Psoas muscle (tissue), 8 donors: ENCODE measurements around the gene SPAG17. TPM values are rescaled to one million over a fixed set of nuclear protein-coding genes. Genes with fewer than 3 reads are reported as not detected.

Experiments
- ATAC-seq, 4 donors: fragments of 200-7000 bp; cut with Tn5 transposase; one replicate each; pipeline ENCODE4 v1.9.1; 2020; ENCODE audit warnings: moderate library complexity in 3 of 4, mild to moderate bottlenecking in 2 of 4
- DNase-seq, 2 donors: peaks; one replicate each; pipeline ENCODE4 v3.0.0-alpha.2; 2020
- H3K27ac ChIP-seq: fragments of 200-600 bp; one replicate; pipeline ENCODE4 v1.8.0; 2022
- H3K27me3 ChIP-seq, 3 donors: fragments of 200-600 bp in 1 of 3; one replicate each; pipeline versions ENCODE4 v1.6.1 to v1.8.0; 2013 to 2022; ENCODE audit warnings: low read length in 2 of 3, mild to moderate bottlenecking in 2 of 3, moderate library complexity in 1 of 3; ENCODE audit not compliant: insufficient read depth in 3 of 3
- H3K36me3 ChIP-seq, 2 donors: fragments of 200-600 bp in 1 of 2; one replicate each; pipeline versions ENCODE4 v1.6.1 to v1.8.0; 2013 to 2022; ENCODE audit warnings: low read depth in 1 of 2, mild to moderate bottlenecking in 1 of 2, moderate library complexity in 1 of 2; ENCODE audit not compliant: insufficient read depth in 1 of 2
- H3K4me1 ChIP-seq: fragments of 200-600 bp; one replicate; pipeline ENCODE4 v1.8.0; 2022
- H3K4me3 ChIP-seq: fragments of 200-600 bp; one replicate; pipeline ENCODE4 v1.8.0; 2022; ENCODE audit warnings: mild to moderate bottlenecking
- H3K9me3 ChIP-seq: fragments of 200-600 bp; one replicate; pipeline ENCODE4 v1.8.0; 2022
- WGBS, 3 donors: extraction: QIAGEN DNeasy Blood & Tissue Kit; methylation state at CpG; one replicate each; pipeline versions ENCODE4 v1.1.6 to v1.1.7; 2013; 5-methylcytosine and 5-hydroxymethylcytosine counted together
- intact Hi-C, 2 donors: fragments of 100-400 bp; cut with DNase I; formaldehyde crosslinking; loops; one replicate each; pipeline versions ENCODE4 v1.11.0 to v1.14.2; 2022
- polyA plus RNA-seq, 3 donors: library from polyadenylated mRNA; stranded (reverse); fragments of 200-250 nt; gene quantifications; one replicate each; pipeline ENCODE4 v1.2.3, GENCODE V29; 2013
- total RNA-seq, 4 donors: library from RNA; stranded (reverse); fragmentation: NEBNext Ultra II Directional in 2 of 4; extraction: Animal tissue kit (Norgen Biotek cat#: 25700) in 2 of 4; gene quantifications; one replicate each; pipeline versions ENCODE4 v1.2.1 to v1.2.4, GENCODE V29; 2021 to 2023
- TF ChIP-seq, protein P1 (sequence below): fragments of 200-600 bp; IDR thresholded peaks from one replicate; pipeline ENCODE4 v1.8.0; 2022; ENCODE audit warnings: antibody characterized with exemption
- donor health status: healthy with polysubstance abuse.
- donor health status: DM: no; HTN: no; CAD: no; lungs with moderate emphysema.
- donor health status: Bipolar disorder and iron deficiency.
- donor health status: healthy.
- donor health status: DM: yes; HTN: yes; CAD: no.
- donor health status: DM: no; HTN: no; CAD: no.
- donor health status: DM: no; HTN: no; CAD: no.
- donor health status: DM: yes; HTN: yes; CAD: no.

SPAG17 gene
- total and polyA plus RNA-seq, 7 donors, result 0.03 to 0.46 (median 0.09) TPM; not detected in 3

DNA sequence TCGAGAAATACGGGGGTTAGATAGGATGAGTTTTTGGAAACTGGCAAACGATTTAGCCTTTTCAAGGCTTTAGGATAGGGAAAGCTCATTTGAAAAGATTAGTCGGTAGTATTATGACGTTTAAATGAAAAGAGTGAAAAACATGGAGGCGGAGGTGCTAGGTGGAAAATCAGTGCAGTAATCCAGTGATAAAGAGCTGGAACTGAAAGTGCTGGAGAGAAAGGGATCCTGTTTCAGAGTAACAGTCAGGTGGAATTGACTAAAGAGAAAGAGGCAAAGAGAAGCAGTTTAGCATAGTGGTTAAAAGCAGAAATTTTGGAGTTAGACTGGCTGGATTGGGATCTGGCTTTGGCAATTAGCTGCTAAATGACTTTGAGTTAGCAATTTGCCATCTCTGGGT is 254.5 kb downstream of the SPAG17 start:
- peaks cover 38% of the 10 kb centered on the region for H3K4me1 ChIP-seq

DNA sequence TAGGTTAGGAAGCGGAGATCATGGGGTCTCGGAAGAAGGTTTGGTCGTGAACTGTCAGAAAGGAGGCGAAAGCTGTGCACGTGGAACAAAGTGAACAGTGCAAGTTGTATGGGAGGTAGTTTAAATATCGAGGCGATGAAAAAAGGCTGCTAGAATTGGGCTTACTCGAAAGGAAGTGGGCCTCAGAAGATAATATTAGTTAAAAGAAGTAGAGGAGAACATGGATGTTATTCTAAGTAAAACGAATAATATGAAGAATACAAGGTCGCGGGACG is 254.9 kb downstream of the SPAG17 start:
- ATAC-seq, result no peak
- H3K4me1 ChIP-seq, result peaks cover 38% of the 10 kb centered on the region

More for the DNA sequence above, 254.5 kb downstream of the SPAG17 start:
- H3K27me3 ChIP-seq, result no peaks in the 10 kb centered on the region
- TF ChIP-seq, protein P1, sequence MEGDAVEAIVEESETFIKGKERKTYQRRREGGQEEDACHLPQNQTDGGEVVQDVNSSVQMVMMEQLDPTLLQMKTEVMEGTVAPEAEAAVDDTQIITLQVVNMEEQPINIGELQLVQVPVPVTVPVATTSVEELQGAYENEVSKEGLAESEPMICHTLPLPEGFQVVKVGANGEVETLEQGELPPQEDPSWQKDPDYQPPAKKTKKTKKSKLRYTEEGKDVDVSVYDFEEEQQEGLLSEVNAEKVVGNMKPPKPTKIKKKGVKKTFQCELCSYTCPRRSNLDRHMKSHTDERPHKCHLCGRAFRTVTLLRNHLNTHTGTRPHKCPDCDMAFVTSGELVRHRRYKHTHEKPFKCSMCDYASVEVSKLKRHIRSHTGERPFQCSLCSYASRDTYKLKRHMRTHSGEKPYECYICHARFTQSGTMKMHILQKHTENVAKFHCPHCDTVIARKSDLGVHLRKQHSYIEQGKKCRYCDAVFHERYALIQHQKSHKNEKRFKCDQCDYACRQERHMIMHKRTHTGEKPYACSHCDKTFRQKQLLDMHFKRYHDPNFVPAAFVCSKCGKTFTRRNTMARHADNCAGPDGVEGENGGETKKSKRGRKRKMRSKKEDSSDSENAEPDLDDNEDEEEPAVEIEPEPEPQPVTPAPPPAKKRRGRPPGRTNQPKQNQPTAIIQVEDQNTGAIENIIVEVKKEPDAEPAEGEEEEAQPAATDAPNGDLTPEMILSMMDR, result no peak
- 3% methylated on average over 6 of the region's 6 CpGs for WGBS, 3 donors
- H3K9me3 ChIP-seq, result no peaks in the 10 kb centered on the region
- peak overlapping the region; percentile 84 for H3K4me3 ChIP-seq
- H3K27ac ChIP-seq, result peak overlapping the region; percentile 91
- H3K36me3 ChIP-seq, result peaks cover 0 to 24% of the 10 kb centered on the region in 2 donors
- no peak for ATAC-seq
- intact Hi-C loops, result loop anchor here in 1 of 2 donors (5.0 kb wide), 1 partner anchor 48 kb away; no protein-coding TSS in a partner anchor
- DNase-seq, result no peak

DNA sequence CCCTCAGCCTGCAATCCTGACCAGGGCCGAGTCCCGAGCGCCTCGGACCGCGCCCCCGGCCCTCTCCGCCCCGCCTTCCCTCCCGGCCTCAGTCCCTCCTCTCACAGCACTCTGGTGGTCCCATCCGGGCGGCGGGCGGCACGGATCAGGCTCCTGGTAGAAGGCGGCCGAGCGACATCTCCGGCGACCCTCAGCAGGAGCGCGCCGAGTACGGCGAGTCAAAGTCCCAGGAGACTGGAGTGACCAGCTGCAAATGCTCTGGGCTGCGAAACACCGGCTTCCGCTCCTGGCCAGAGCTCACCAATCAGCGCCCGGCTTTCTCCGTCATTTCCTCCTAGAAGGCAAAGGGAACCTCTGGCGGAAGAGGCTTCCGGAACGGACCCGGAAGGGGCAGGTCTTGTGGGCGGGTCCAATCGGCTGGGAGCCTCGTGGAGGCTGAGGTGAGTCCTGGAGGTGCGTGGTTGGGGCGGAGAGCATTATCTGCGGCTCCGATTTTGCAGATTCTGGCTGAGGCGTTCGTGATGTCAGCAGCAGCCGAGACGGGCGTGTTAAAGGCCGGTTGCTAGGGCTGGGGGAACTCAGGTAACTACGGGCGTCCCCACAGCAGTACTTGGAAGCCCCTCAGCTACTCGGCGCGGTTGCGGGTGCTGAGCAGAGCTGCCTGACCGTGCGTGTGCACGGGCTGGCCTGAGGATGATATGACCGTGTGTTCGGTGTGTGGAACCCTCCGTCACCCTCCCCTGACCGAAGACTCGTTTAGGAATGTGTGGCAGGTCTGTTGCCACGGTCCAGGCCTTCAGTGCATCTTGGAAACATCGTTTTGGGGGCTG is 255.5 kb downstream of the SPAG17 start, which contains the start of the genes GDAP2 and WDR3:
GDAP2 (minus strand) TSS at position 279 of the 830 bp plus-strand sequence. CDS start 9,264 bp downstream, outside the sequence.
WDR3 (plus strand) TSS at position 397 of the 830 bp plus-strand sequence. CDS start 3,581 bp downstream, outside the sequence.
- peak within 1 kb of the TSS; percentile 91 for H3K27ac ChIP-seq
- ATAC-seq (peak; percentile 98 to 99 (median 99)), DNase-seq (peak; percentile 96 to 98)
- peaks cover 38% of the 10 kb centered on the region for H3K4me1 ChIP-seq
- peaks cover 0 to 14% of the 10 kb centered on the region in 2 donors for H3K36me3 ChIP-seq
- 0% methylated on average over 56 to 64 of the region's 64 CpGs for WGBS, 3 donors
- peak within 1 kb of the TSS; percentile 84 for H3K4me3 ChIP-seq
- intact Hi-C loops, result loop anchor here in 1 of 2 donors (5.0 kb wide), 1 partner anchor 47 kb away; no protein-coding TSS in a partner anchor
- no peaks in the 10 kb centered on the region for H3K9me3 ChIP-seq
- H3K27me3 ChIP-seq, result no peaks in the 10 kb centered on the region
- TF ChIP-seq, protein P1, result no peak

More for the DNA sequence above, 254.9 kb downstream of the SPAG17 start:
- Histone ChIP-seq H3K36me3 (peaks cover 0 to 20% of the 10 kb centered on the region in 2 donors), H3K9me3 (no peaks in the 10 kb centered on the region), H3K27me3 (no peaks in the 10 kb centered on the region), H3K27ac (peak overlapping the region; percentile 91), H3K4me3 (peak overlapping the region; percentile 84)
- intact Hi-C loops, result loop anchor here in 1 of 2 donors (5.0 kb wide), 1 partner anchor 48 kb away; no protein-coding TSS in a partner anchor
- no peak for DNase-seq
- TF ChIP-seq, protein P1, result no peak
- WGBS, 3 donors, result 0 to 1% (median 0%) methylated on average over 12 of the region's 12 CpGs

DNA sequence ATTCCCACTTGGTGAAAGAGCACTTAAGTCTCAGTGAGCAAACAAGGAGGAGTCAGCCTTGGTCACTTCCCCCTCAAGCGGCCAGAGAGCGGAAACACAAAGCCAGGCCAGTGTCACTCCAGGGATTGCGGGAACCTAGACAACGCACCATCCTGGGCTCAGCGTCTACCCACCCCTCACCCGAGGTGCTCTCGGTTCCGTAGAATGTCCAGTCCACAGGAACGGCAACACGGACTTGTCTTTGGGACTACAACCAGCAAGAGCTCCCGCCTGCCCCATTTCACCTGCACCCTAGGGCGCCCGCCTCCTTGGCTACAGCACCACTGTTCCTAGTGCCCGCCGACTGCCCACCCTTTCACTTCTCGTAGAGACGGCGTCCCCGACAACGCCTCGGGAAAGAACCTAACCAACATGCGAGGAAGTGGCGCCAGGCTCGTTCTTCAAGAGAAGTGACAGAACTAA is 256.1 kb downstream of the SPAG17 start:
- peaks cover 38% of the 10 kb centered on the region for H3K4me1 ChIP-seq

More for the DNA sequence above, 256.1 kb downstream of the SPAG17 start:
- DNase-seq (peak; percentile 57 to 69), ATAC-seq (peak; percentile 69 to 76 (median 70))
- intact Hi-C loops, result no loop called here
- H3K27me3 ChIP-seq, result no peaks in the 10 kb centered on the region
- peak overlapping the region; percentile 84 for H3K4me3 ChIP-seq
- 0% methylated on average over 19 to 24 of the region's 24 CpGs for WGBS, 3 donors
- TF ChIP-seq, protein P1, result no peak
- H3K9me3 ChIP-seq, result no peaks in the 10 kb centered on the region
- peak overlapping the region; percentile 91 for H3K27ac ChIP-seq
- peaks cover 0 to 8% of the 10 kb centered on the region in 2 donors for H3K36me3 ChIP-seq
